Keratinocyte (primary cell): ENCODE results near the gene KRTAP5-2. TPM values are rescaled to one million over a fixed set of nuclear protein-coding genes. Genes with fewer than 3 reads are reported as not detected.

Experiments used
- DNase-seq: peaks from one replicate; pipeline ENCODE4 v3.0.0-alpha.2; 2011; ENCODE audit warnings: low read depth, missing footprints, low spot score
- FAIRE-seq: peaks from 2 replicates; lab custom pipeline; 2011; peaks lifted over from hg19 to GRCh38; lab: Jason Lieb, UNC
- H2AFZ ChIP-seq: 2 replicates; pipeline ENCODE4 v1.6.0; 2012; ENCODE audit warnings: low read length, control low read depth, inconsistent platforms; ENCODE audit not compliant: control insufficient read depth
- H3K27ac ChIP-seq: 2 replicates; pipeline ENCODE4 v1.5.1; 2011; ENCODE audit warnings: low read length; ENCODE audit not compliant: control insufficient read depth, insufficient read depth
- H3K27me3 ChIP-seq: 3 replicates; pipeline ENCODE4 v1.6.0; 2011; ENCODE audit warnings: low read length; ENCODE audit not compliant: control insufficient read depth, insufficient read depth; ENCODE audit errors: extremely low read depth
- H3K36me3 ChIP-seq, 2 experiments: 2 replicates in 1 of 2; 3 replicates in 1 of 2; pipeline ENCODE4 v1.5.1; 2011; ENCODE audit warnings: low read length in 2 of 2, mild to moderate bottlenecking in 1 of 2; ENCODE audit not compliant: control insufficient read depth in 2 of 2, insufficient read depth in 2 of 2; ENCODE audit errors: extremely low read depth in 1 of 2
- H3K4me1 ChIP-seq: 3 replicates; pipeline ENCODE4 v1.5.1; 2011; ENCODE audit warnings: low read length; ENCODE audit not compliant: control insufficient read depth, insufficient read depth; ENCODE audit errors: extremely low read depth
- H3K4me2 ChIP-seq: 3 replicates; pipeline ENCODE4 v1.6.0; 2011; ENCODE audit warnings: low read depth, low read length; ENCODE audit not compliant: control insufficient read depth, insufficient read depth; ENCODE audit errors: extremely low read depth
- H3K4me3 ChIP-seq, 3 experiments: fragments of 200-600 bp in 1 of 3; sonication (generic) in 1 of 3; 2 replicates in 2 of 3; 3 replicates in 1 of 3; pipeline ENCODE4 v1.5.1; 2011 to 2016; ENCODE audit warnings: low read length in 3 of 3, mild to moderate bottlenecking in 3 of 3, control low read depth in 2 of 3, inconsistent platforms in 1 of 3, low read depth in 1 of 3, mixed read lengths in 1 of 3, mixed run types in 1 of 3, moderate library complexity in 1 of 3; ENCODE audit not compliant: control insufficient read depth in 2 of 3, insufficient read depth in 2 of 3; ENCODE audit errors: extremely low read depth in 1 of 3
- H3K79me2 ChIP-seq: 2 replicates; pipeline ENCODE4 v1.6.0; 2012; ENCODE audit warnings: low read length; ENCODE audit not compliant: control insufficient read depth, insufficient read depth
- H3K9ac ChIP-seq: 3 replicates; pipeline ENCODE4 v1.6.0; 2011; ENCODE audit warnings: low read length; ENCODE audit not compliant: control insufficient read depth, insufficient read depth; ENCODE audit errors: extremely low read depth
- H3K9me1 ChIP-seq: 3 replicates; pipeline ENCODE4 v1.6.0; 2011; ENCODE audit warnings: low read length; ENCODE audit not compliant: control insufficient read depth, insufficient read depth; ENCODE audit errors: extremely low read depth
- H3K9me3 ChIP-seq: 2 replicates; pipeline ENCODE4 v1.5.1; 2012; ENCODE audit warnings: low read depth, low read length; ENCODE audit not compliant: control insufficient read depth
- H4K20me1 ChIP-seq: 3 replicates; pipeline ENCODE4 v1.6.0; 2011; ENCODE audit warnings: low read length; ENCODE audit not compliant: control insufficient read depth, insufficient read depth; ENCODE audit errors: extremely low read depth
- CTCF ChIP-seq, 3 experiments: IDR thresholded peaks in 1 of 3; conservative IDR thresholded peaks in 1 of 3; optimal IDR thresholded peaks in 1 of 3; 2 replicates in 2 of 3; 3 replicates in 1 of 3; pipeline versions ENCODE3 to v1.5.1; 2011; ENCODE audit warnings: low read length in 3 of 3, mild to moderate bottlenecking in 3 of 3, moderate library complexity in 2 of 3, control low read depth in 1 of 3, inconsistent platforms in 1 of 3; ENCODE audit not compliant: insufficient read depth in 2 of 3; ENCODE audit errors: extremely low read depth in 1 of 3
- EZH2 ChIP-seq: IDR thresholded peaks from one replicate; pipeline ENCODE4 v1.6.1; 2012; ENCODE audit warnings: inconsistent platforms, mild to moderate bottlenecking, low read length, moderate library complexity
- dilution Hi-C: fragments of 300-500 bp; cut with MboI; formaldehyde crosslinking; loops from one replicate; pipeline ENCODE4 v1.7.0; 2020; ENCODE audit warnings: low sequenced_read_pairs; ENCODE audit not compliant: extremely low pct_ligation_motif_present
- polyA plus RNA-seq, 5 experiments: library from polyadenylated mRNA; depleted of rRNA in 3 of 5; stranded (reverse) in 3 of 5; stranded (forward) in 1 of 5; unstranded in 1 of 5; fragments of >200 nt; gene quantifications; 1 replicate in 1 of 5; 2 replicates in 3 of 5; 3 replicates in 1 of 5; pipeline versions ENCODE4 v1.2.1 to v1.2.3, GENCODE V29; 2011 to 2012; ENCODE audit warnings: missing spikeins in 2 of 5, low read depth in 1 of 5, low replicate concordance in 1 of 5

The KRTAP5-2 gene
- polyA plus RNA-seq, 1 donor (not counting 4 experiments of a cell fraction or from before 2014, with no cell fraction given), result not detected

- H3K27ac ChIP-seq, result no peak overlapping the region
- dilution Hi-C loops, result no loop called here
- FAIRE-seq (no peak), DNase-seq (no peak)
- H3K79me2 ChIP-seq, result no peaks in the 10 kb centered on the region
- H4K20me1 ChIP-seq, result no peaks in the 10 kb centered on the region
- no peaks in the 10 kb centered on the region for H3K9me1 ChIP-seq
- H3K27me3 ChIP-seq, result peaks cover 12% of the 10 kb centered on the region
- H3K4me1 ChIP-seq, result no peaks in the 10 kb centered on the region
- no peak for TF ChIP-seq CTCF (optimal IDR thresholded peaks at IDR 0.05 in 1 of 3, IDR thresholded peaks at IDR 0.05 in 1 of 3, conservative IDR thresholded peaks at IDR 0.05 in 1 of 3; ENCODE audit: extremely low read depth in 1 of 3, insufficient read depth in 2 of 3, low read length in 3 of 3)
- no peak for TF ChIP-seq EZH2
- no peak overlapping the region for H3K4me3 ChIP-seq
- H3K9ac ChIP-seq, result no peak overlapping the region
- H3K36me3 ChIP-seq, result no peaks in the 10 kb centered on the region
- H2AFZ ChIP-seq, result no peak overlapping the region
- H3K9me3 ChIP-seq, result no peaks in the 10 kb centered on the region
- no peak overlapping the region for H3K4me2 ChIP-seq
Observed at GRCh38 chr11:1624621-1625020, 26.5 kb upstream of the KRTAP5-2 start.

GRCh38 chr11:1623716-1624115, 25.6 kb upstream of the KRTAP5-2 start:
- Histone ChIP-seq H3K4me2 (no peak overlapping the region), H3K9me1 (no peaks in the 10 kb centered on the region), H3K9me3 (no peaks in the 10 kb centered on the region), H3K4me1 (no peaks in the 10 kb centered on the region), H3K27ac (no peak overlapping the region), H3K36me3 (no peaks in the 10 kb centered on the region), H2AFZ (no peak overlapping the region), H3K27me3 (peaks cover 7% of the 10 kb centered on the region), H4K20me1 (no peaks in the 10 kb centered on the region), H3K4me3 (no peak overlapping the region), H3K79me2 (no peaks in the 10 kb centered on the region), H3K9ac (no peak overlapping the region)
- no peak for TF ChIP-seq EZH2
- TF ChIP-seq CTCF (optimal IDR thresholded peaks at IDR 0.05 in 1 of 3, IDR thresholded peaks at IDR 0.05 in 1 of 3, conservative IDR thresholded peaks at IDR 0.05 in 1 of 3; ENCODE audit: extremely low read depth in 1 of 3, insufficient read depth in 2 of 3, low read length in 3 of 3), result no peak
- FAIRE-seq (no peak), DNase-seq (no peak)
- dilution Hi-C loops, result no loop called here
